Progenitor cell of endocrine pancreas (in vitro differentiated cells): ENCODE data around the gene KREMEN1. TPM values are rescaled to one million over a fixed set of nuclear protein-coding genes. Genes with fewer than 3 reads are reported as not detected.

Experiments
- DNase-seq: peaks from one replicate; pipeline ENCODE4 v3.0.0; 2021; ENCODE audit warnings: low spot score; ENCODE audit not compliant: unreplicated experiment
- H3K27ac Mint-ChIP-seq: 2 replicates; pipeline ENCODE4 v1.8.0; 2021; ENCODE audit warnings: mild to moderate bottlenecking, moderate library complexity, mixed read lengths
- H3K27me3 Mint-ChIP-seq: 2 replicates; pipeline ENCODE4 v1.8.0; 2021; ENCODE audit warnings: mixed read lengths
- H3K36me3 Mint-ChIP-seq: 2 replicates; pipeline ENCODE4 v1.8.0; 2022; ENCODE audit warnings: mixed read lengths; ENCODE audit not compliant: insufficient read depth
- H3K4me1 Mint-ChIP-seq: 2 replicates; pipeline ENCODE4 v1.8.0; 2021; ENCODE audit warnings: low read depth, mixed read lengths
- H3K4me3 Mint-ChIP-seq: 2 replicates; pipeline ENCODE4 v1.8.0; 2021; ENCODE audit warnings: low read depth, mild to moderate bottlenecking, moderate library complexity, mixed read lengths
- H3K9me3 Mint-ChIP-seq: 2 replicates; pipeline ENCODE4 v1.8.0; 2021; ENCODE audit warnings: low read depth, mixed read lengths
- total RNA-seq: library from RNA; stranded (reverse); gene quantifications from 2 replicates; pipeline ENCODE4 v1.2.1, GENCODE V29; 2021
- TF ChIP-seq, protein P1 (sequence below): fragments of 200-600 bp; sonication (generic); IDR thresholded peaks from one replicate; pipeline ENCODE4 v1.5.0; 2021; ENCODE audit warnings: antibody characterized with exemption, mild to moderate bottlenecking; ENCODE audit not compliant: unreplicated experiment

Gene KREMEN1
- total RNA-seq, 1 donor from 2014 or later = 10.5 TPM

DNA sequence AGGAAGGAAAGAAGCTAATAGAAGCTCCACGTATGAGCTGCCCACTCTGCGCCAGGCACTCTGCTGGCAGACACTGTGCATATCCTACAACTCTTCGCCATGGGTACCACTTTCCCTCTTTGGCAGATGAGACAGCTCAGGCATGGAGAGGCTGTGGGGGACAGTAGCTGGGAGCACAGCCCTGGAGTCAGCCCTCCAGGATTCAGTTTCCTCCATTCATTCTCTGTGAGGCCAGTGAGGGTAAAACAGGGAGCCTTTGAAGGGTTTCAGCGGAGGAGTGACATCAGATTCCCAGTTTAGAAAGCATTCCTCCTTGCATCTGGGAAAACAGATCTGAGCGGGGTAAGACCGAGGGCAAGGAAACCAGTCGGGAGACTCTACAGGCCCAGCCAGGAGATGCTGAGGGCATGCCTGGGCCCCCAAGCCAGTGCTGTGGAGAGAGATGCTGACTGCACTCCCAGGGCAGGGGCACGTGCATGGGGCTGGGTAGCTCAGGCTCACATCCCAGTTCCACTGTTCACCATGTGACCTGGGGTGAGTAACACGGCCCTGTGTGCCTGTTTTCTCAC, 74.6 kb downstream of the KREMEN1 start:
- DNase-seq = no peak
- no peak overlapping the region for H3K27ac Mint-ChIP-seq
- peaks cover 6% of the 10 kb centered on the region for H3K27me3 Mint-ChIP-seq
- H3K4me3 Mint-ChIP-seq = no peak overlapping the region
- H3K4me1 Mint-ChIP-seq = peaks cover 3% of the 10 kb centered on the region
- no peaks in the 10 kb centered on the region for H3K9me3 Mint-ChIP-seq
- TF ChIP-seq, protein P1, sequence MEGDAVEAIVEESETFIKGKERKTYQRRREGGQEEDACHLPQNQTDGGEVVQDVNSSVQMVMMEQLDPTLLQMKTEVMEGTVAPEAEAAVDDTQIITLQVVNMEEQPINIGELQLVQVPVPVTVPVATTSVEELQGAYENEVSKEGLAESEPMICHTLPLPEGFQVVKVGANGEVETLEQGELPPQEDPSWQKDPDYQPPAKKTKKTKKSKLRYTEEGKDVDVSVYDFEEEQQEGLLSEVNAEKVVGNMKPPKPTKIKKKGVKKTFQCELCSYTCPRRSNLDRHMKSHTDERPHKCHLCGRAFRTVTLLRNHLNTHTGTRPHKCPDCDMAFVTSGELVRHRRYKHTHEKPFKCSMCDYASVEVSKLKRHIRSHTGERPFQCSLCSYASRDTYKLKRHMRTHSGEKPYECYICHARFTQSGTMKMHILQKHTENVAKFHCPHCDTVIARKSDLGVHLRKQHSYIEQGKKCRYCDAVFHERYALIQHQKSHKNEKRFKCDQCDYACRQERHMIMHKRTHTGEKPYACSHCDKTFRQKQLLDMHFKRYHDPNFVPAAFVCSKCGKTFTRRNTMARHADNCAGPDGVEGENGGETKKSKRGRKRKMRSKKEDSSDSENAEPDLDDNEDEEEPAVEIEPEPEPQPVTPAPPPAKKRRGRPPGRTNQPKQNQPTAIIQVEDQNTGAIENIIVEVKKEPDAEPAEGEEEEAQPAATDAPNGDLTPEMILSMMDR = no peak
- peaks cover 1% of the 10 kb centered on the region for H3K36me3 Mint-ChIP-seq

DNA sequence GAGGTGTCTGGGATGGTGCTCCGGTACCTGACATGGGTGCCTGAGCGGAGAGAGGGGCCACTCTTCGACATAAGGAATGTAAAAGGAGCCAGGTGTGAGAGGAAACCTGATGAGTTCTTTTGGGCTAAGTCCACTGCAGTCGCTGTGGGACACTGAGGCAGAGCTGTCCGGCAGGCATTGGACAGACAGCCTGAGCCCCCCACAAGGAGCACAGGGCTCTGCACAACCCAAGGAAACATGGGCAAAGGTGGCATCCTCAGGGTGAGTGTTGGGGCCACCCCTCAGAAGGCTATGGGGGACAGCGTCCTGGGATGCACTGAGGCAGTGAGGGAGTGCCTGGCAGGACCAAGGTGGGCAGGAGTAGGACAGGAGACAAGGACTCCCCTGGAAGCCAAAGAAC, 75.2 kb downstream of the KREMEN1 start:
- Mint-ChIP-seq H3K4me1 (peaks cover 3% of the 10 kb centered on the region), H3K27ac (no peak overlapping the region), H3K4me3 (no peak overlapping the region), H3K36me3 (peaks cover 1% of the 10 kb centered on the region), H3K27me3 (peaks cover 6% of the 10 kb centered on the region), H3K9me3 (no peaks in the 10 kb centered on the region)
- TF ChIP-seq, protein P1 = no peak
- no peak for DNase-seq

DNA sequence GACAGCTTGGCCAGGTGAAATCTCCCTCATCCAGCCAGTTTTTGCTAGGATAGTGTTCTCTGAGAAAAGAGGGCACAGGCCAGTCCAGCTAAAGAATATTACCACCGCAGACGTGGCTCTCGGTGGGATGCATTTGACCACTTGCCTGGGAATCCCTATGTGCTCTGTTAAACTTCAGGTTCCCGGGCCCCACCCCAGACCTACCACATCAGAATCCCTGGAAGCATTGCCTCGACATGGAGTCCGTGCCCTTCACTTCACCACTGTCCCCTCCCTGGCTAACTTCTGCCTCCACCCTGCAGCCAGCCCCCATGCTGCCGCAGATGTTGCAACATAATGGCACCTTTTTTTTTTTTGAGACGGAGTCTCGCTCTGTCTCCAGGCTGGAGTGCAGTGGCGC, 76.0 kb downstream of the KREMEN1 start:
- Mint-ChIP-seq H3K27ac (no peak overlapping the region), H3K36me3 (peaks cover 1% of the 10 kb centered on the region), H3K4me1 (peaks cover 3% of the 10 kb centered on the region), H3K27me3 (peaks cover 10% of the 10 kb centered on the region), H3K4me3 (no peak overlapping the region), H3K9me3 (no peaks in the 10 kb centered on the region)
- TF ChIP-seq, protein P1 = no peak
- DNase-seq = no peak

DNA sequence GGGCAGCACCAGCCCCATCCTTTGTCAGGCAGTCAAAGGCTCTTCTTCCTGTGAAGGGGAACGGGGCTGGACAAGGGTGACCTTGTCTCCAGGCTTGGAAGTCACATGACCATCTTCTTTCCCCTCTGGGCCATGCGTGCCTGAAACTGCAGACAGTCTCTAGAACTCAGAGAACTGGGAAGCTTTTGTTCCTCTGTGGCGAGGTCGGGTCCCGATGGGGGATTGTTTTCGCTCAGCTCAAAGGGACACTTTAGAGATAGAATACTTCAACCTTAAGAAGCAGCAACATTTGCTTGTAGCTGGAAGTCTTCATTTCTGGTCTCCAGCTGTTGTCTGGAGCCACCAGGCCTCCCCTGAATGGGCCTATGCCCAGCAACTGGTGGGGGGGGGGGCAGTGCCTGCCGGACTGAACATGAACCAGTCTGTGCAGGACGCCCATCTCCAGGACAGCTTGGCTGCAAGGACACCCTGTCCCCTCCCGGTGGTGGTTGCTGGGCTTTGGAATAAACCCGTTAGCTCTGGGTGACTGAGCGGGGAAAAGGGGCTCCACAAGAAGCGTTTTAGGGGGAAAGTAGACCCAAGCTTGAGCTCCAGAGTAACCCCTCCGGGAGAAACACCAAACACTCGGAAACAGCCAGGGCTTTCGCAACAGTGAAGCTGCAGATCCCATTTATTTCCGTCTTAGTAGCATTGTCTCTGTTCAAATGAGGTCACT, 77.2 kb downstream of the KREMEN1 start:
- TF ChIP-seq, protein P1 = no peak
- H3K27me3 Mint-ChIP-seq = peaks cover 16% of the 10 kb centered on the region
- no peak overlapping the region for H3K27ac Mint-ChIP-seq
- DNase-seq = no peak
- no peaks in the 10 kb centered on the region for H3K36me3 Mint-ChIP-seq
- H3K9me3 Mint-ChIP-seq = no peaks in the 10 kb centered on the region
- H3K4me1 Mint-ChIP-seq = peaks cover 6% of the 10 kb centered on the region
- H3K4me3 Mint-ChIP-seq = no peak overlapping the region

- TF ChIP-seq, protein P1 = no peak
- peaks cover 16% of the 10 kb centered on the region for H3K27me3 Mint-ChIP-seq
- peaks cover 6% of the 10 kb centered on the region for H3K4me1 Mint-ChIP-seq
- no peak overlapping the region for H3K27ac Mint-ChIP-seq
- H3K9me3 Mint-ChIP-seq = no peaks in the 10 kb centered on the region
- DNase-seq = no peak
- H3K4me3 Mint-ChIP-seq = no peak overlapping the region
- H3K36me3 Mint-ChIP-seq = no peaks in the 10 kb centered on the region
Measured at GRCh38 chr22:29150701-29151100, 77.9 kb downstream of the KREMEN1 start.
